A549 treated with ZK216348 at 1 μM for 4 hours (cell line): ENCODE data around the gene SPDEF. TPM values are rescaled to one million over a fixed set of nuclear protein-coding genes. Genes with fewer than 3 reads are reported as not detected.

Experiments
- total RNA-seq: library from RNA; stranded (reverse); fragments of 200-300 nt; extraction: Qiagen RNA extraction; gene quantifications from 5 replicates; pipeline ENCODE4 v1.2.3, GENCODE V29; 2022; ENCODE audit warnings: low read depth

SPDEF gene
- total RNA-seq, result 0.52 to 2.2 TPM (median 1.8 TPM) in 5 replicates

GRCh38 chr6:34556031-34556471 is at the start of gene SPDEF:
Gene SPDEF, minus strand, starts transcription at chr6:34556329. Its CDS starts 11,874 bp downstream, at chr6:34544455.

Other genes starting within 250 kb of the SPDEF start
- 5.8 to 8.8 TPM (median 6.3 TPM) in 5 replicates for gene NUDT3, start 163.7 kb downstream of the SPDEF start, total RNA-seq
- gene RPS10, start 130.3 kb downstream of the SPDEF start, total RNA-seq, result 1,927 to 2,352 TPM (median 2,044 TPM) in 5 replicates
- gene PACSIN1, start 90.3 kb downstream of the SPDEF start, total RNA-seq, result 0.06 to 0.17 TPM in 2 of 5 replicates, not detected in the others
- 29.3 to 35.1 TPM (median 33.0 TPM) in 5 replicates for gene ILRUN, start 140.4 kb upstream of the SPDEF start, total RNA-seq
- gene SNRPC, start 201.2 kb upstream of the SPDEF start, total RNA-seq, result 190 to 214 TPM (median 205 TPM) in 5 replicates
- 4.1 to 6.3 TPM (median 5.8 TPM) in 5 replicates for gene BLTP3A, start 235.8 kb upstream of the SPDEF start, total RNA-seq